Neural cell (in vitro differentiated cells): ENCODE measurements around the gene FAM9C. TPM values are rescaled to one million over a fixed set of nuclear protein-coding genes. Genes with fewer than 3 reads are reported as not detected.
"Not testable (repeated sequence)": the region's sequence is repeated elsewhere in the genome, so short reads cannot be mapped to it uniquely, and the experiment has no call there.

Experiments used
- H2AFZ ChIP-seq: fragments of 200-600, 300-800 bp; sonication (generic), shearing (Covaris generic); 2 replicates; pipeline ENCODE4 v1.6.0; 2014; ENCODE audit warnings: low read depth, mild to moderate bottlenecking, antibody characterized with exemption, low read length, moderate library complexity
- H3F3A ChIP-seq: fragments of 200-600 bp; shearing (Covaris generic); 2 replicates; pipeline ENCODE4 v1.6.1; 2016; ENCODE audit warnings: mild to moderate bottlenecking, moderate library complexity, mixed read lengths, antibody characterized with exemption, low read length; ENCODE audit not compliant: insufficient read depth, poor library complexity, severe bottlenecking
- H3K27ac ChIP-seq: fragments of 200-600, 300-800 bp; sonication (generic), shearing (Covaris generic); 2 replicates; pipeline ENCODE4 v1.5.1; 2014; ENCODE audit warnings: mild to moderate bottlenecking, low read length, moderate library complexity
- H3K27me3 ChIP-seq: fragments of 300-800, 200-600 bp; sonication (generic), shearing (Covaris generic); 2 replicates; pipeline ENCODE4 v1.6.0; 2014; ENCODE audit warnings: mild to moderate bottlenecking, low read depth, low read length, moderate library complexity; ENCODE audit not compliant: insufficient read depth
- H3K36me3 ChIP-seq: fragments of 300-800, 200-600 bp; sonication (generic), shearing (Covaris generic); 2 replicates; pipeline ENCODE4 v1.5.1; 2014; ENCODE audit warnings: mild to moderate bottlenecking, antibody characterized with exemption, low read length, moderate library complexity; ENCODE audit not compliant: insufficient read depth
- H3K4me2 ChIP-seq: fragments of 300-800, 200-600 bp; sonication (generic), shearing (Covaris generic); 2 replicates; pipeline ENCODE4 v1.6.0; 2014; ENCODE audit warnings: mild to moderate bottlenecking, low read length
- H3K4me3 ChIP-seq: fragments of 300-800, 200-600 bp; sonication (generic), shearing (Covaris generic); 2 replicates; pipeline ENCODE4 v1.5.1; 2014; ENCODE audit warnings: mild to moderate bottlenecking, low read length, moderate library complexity
- H3K79me2 ChIP-seq: fragments of 200-600 bp; shearing (Covaris generic); replicated peaks from 2 replicates; pipeline ENCODE4 v1.6.0; 2014; ENCODE audit warnings: mild to moderate bottlenecking, low read length, moderate library complexity; ENCODE audit not compliant: insufficient read depth
- H3K9ac ChIP-seq: fragments of 300-800, 200-600 bp; sonication (generic), shearing (Covaris generic); 2 replicates; pipeline ENCODE4 v1.6.1; 2016; ENCODE audit warnings: mild to moderate bottlenecking, low read length, mixed read lengths
- H3K9me2 ChIP-seq: fragments of 200-600 bp; shearing (Covaris generic); 2 replicates; pipeline ENCODE4 v1.6.1; 2016; ENCODE audit warnings: mild to moderate bottlenecking, low read length, mixed read lengths; ENCODE audit not compliant: insufficient read depth
- H3K9me3 ChIP-seq: fragments of 200-600, 300-800 bp; sonication (generic), shearing (Covaris generic); 2 replicates; pipeline ENCODE4 v1.6.1; 2016; ENCODE audit warnings: mild to moderate bottlenecking, mixed run types, low read length, moderate library complexity, mixed read lengths
- H4K20me1 ChIP-seq: fragments of 200-600 bp; shearing (Covaris generic); 2 replicates; pipeline ENCODE4 v1.6.1; 2016; ENCODE audit warnings: mild to moderate bottlenecking, mixed run types; ENCODE audit not compliant: insufficient read depth
- EP300 ChIP-seq: fragments of 450-650 bp; conservative IDR thresholded peaks from 2 replicates; pipeline ENCODE4 v1.6.1; 2014; ENCODE audit warnings: antibody characterized with exemption, mild to moderate bottlenecking, moderate library complexity; ENCODE audit not compliant: poor library complexity, severe bottlenecking
- EZH2 ChIP-seq: fragments of 200-600, 300-800 bp; shearing (Covaris generic), sonication (generic); IDR thresholded peaks from 2 replicates; pipeline ENCODE4 v1.6.1; 2014; ENCODE audit warnings: antibody characterized with exemption, low read length, borderline replicate concordance, mild to moderate bottlenecking; ENCODE audit not compliant: insufficient read depth, poor library complexity, severe bottlenecking
- MXI1 ChIP-seq: fragments of 450-650 bp; conservative IDR thresholded peaks from 2 replicates; pipeline ENCODE4 v1.6.1; 2014; ENCODE audit warnings: antibody characterized with exemption, mild to moderate bottlenecking; ENCODE audit not compliant: poor library complexity, severe bottlenecking
- POLR2AphosphoS5 ChIP-seq: IDR thresholded peaks from 2 replicates; pipeline ENCODE4 v1.6.1; 2012
- RAD21 ChIP-seq: fragments of 450-650 bp; conservative IDR thresholded peaks from 2 replicates; pipeline ENCODE4 v1.6.1; 2014; ENCODE audit warnings: antibody characterized with exemption, mild to moderate bottlenecking, moderate library complexity
- SMC3 ChIP-seq: fragments of 450-650 bp; conservative IDR thresholded peaks from 2 replicates; pipeline ENCODE4 v1.6.1; 2014; ENCODE audit warnings: antibody characterized with exemption, mild to moderate bottlenecking, moderate library complexity; ENCODE audit not compliant: poor library complexity
- TAF1 ChIP-seq: IDR thresholded peaks from 2 replicates; pipeline ENCODE4 v1.6.1; 2012; ENCODE audit warnings: low read depth
- polyA plus RNA-seq: library from polyadenylated mRNA; depleted of rRNA; stranded (reverse); fragments of >200 nt; gene quantifications from 2 replicates; pipeline ENCODE4 v1.2.3, GENCODE V29; 2014
- TF ChIP-seq, protein P1 (sequence below): IDR thresholded peaks from 2 replicates; pipeline ENCODE4 v1.6.1; 2012; ENCODE audit warnings: borderline replicate concordance
- TF ChIP-seq, protein P2 (sequence below): fragments of 450-650 bp; IDR thresholded peaks from 2 replicates; pipeline ENCODE4 v1.5.1; 2014; ENCODE audit warnings: antibody characterized with exemption, mild to moderate bottlenecking, moderate library complexity; ENCODE audit not compliant: poor library complexity, severe bottlenecking

Gene FAM9C
- polyA plus RNA-seq, 1 donor from 2014 or later: not detected

DNA sequence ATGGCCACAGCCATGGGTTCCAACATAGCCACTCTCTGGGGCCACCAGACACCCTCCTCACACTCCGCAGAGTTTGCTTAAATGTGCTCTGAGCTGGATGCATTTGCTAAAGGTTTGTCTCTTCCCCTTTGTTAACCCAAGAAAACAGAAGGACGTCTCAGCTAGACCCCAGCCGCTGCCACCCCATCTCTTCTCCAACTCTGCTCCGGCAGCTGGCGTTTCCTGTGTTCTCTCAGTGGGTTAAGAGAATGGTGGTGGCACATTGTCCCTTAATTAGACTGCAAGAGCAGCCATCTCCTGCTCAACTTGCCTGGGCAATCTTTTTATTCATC, 43.7 kb upstream of the FAM9C start:
- H2AFZ ChIP-seq: no peak overlapping the region
- no peak overlapping the region for H3K9ac ChIP-seq
- no peak overlapping the region for H3K4me3 ChIP-seq
- TF ChIP-seq MXI1: no peak
- TF ChIP-seq, protein P1, sequence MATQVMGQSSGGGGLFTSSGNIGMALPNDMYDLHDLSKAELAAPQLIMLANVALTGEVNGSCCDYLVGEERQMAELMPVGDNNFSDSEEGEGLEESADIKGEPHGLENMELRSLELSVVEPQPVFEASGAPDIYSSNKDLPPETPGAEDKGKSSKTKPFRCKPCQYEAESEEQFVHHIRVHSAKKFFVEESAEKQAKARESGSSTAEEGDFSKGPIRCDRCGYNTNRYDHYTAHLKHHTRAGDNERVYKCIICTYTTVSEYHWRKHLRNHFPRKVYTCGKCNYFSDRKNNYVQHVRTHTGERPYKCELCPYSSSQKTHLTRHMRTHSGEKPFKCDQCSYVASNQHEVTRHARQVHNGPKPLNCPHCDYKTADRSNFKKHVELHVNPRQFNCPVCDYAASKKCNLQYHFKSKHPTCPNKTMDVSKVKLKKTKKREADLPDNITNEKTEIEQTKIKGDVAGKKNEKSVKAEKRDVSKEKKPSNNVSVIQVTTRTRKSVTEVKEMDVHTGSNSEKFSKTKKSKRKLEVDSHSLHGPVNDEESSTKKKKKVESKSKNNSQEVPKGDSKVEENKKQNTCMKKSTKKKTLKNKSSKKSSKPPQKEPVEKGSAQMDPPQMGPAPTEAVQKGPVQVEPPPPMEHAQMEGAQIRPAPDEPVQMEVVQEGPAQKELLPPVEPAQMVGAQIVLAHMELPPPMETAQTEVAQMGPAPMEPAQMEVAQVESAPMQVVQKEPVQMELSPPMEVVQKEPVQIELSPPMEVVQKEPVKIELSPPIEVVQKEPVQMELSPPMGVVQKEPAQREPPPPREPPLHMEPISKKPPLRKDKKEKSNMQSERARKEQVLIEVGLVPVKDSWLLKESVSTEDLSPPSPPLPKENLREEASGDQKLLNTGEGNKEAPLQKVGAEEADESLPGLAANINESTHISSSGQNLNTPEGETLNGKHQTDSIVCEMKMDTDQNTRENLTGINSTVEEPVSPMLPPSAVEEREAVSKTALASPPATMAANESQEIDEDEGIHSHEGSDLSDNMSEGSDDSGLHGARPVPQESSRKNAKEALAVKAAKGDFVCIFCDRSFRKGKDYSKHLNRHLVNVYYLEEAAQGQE: no peak
- no peak for TF ChIP-seq EZH2
- TF ChIP-seq POLR2AphosphoS5: no peak
- TF ChIP-seq TAF1: no peak
- TF ChIP-seq, protein P2, sequence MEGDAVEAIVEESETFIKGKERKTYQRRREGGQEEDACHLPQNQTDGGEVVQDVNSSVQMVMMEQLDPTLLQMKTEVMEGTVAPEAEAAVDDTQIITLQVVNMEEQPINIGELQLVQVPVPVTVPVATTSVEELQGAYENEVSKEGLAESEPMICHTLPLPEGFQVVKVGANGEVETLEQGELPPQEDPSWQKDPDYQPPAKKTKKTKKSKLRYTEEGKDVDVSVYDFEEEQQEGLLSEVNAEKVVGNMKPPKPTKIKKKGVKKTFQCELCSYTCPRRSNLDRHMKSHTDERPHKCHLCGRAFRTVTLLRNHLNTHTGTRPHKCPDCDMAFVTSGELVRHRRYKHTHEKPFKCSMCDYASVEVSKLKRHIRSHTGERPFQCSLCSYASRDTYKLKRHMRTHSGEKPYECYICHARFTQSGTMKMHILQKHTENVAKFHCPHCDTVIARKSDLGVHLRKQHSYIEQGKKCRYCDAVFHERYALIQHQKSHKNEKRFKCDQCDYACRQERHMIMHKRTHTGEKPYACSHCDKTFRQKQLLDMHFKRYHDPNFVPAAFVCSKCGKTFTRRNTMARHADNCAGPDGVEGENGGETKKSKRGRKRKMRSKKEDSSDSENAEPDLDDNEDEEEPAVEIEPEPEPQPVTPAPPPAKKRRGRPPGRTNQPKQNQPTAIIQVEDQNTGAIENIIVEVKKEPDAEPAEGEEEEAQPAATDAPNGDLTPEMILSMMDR: no peak
- TF ChIP-seq EP300: no peak
- TF ChIP-seq SMC3: no peak
- no peak for TF ChIP-seq RAD21
- no peaks in the 10 kb centered on the region for H4K20me1 ChIP-seq
- no peaks in the 10 kb centered on the region for H3F3A ChIP-seq
- H3K27ac ChIP-seq: no peak overlapping the region
- H3K27me3 ChIP-seq: no peaks in the 10 kb centered on the region
- H3K9me3 ChIP-seq: no peaks in the 10 kb centered on the region
- H3K36me3 ChIP-seq: no peaks in the 10 kb centered on the region
- no peaks in the 10 kb centered on the region for H3K9me2 ChIP-seq
- no peaks in the 10 kb centered on the region for H3K79me2 ChIP-seq
- H3K4me2 ChIP-seq: no peak overlapping the region

- TF ChIP-seq TAF1 (no peak), SMC3 (no peak), MXI1 (no peak), EP300 (no peak), RAD21 (no peak), POLR2AphosphoS5 (no peak), EZH2 (no peak)
- TF ChIP-seq, protein P1: no peak
- TF ChIP-seq, protein P2: no peak
- no peak overlapping the region for H3K27ac ChIP-seq
- H3K36me3 ChIP-seq: no peaks in the 10 kb centered on the region
Measured at GRCh38 chrX:13087322-13088155, 43.1 kb upstream of the FAM9C start.

DNA sequence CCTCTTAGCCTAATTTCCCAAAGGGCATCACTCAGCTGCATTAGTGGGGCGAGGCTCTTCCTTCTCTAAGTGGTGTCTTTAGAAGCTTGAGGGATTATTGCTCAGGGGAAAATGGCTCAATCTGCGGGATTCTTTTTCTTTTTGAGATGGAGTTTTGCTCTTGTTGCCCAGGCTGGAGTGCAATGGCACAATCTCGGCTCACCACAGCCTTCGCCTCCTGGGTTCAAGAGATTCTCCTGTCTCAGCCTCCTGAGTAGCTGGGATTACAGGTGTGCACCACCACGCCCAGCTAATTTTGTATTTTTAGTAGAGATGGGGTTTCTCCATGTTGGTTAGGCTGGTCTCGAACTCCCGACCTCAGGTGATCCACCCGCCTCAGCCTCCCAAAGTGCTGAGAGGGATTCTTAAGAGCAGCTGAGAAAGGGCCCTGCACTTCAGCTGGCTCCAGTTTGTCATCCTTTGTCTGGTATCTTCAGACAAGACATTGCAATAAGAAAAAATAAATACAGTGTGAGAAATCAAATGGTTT, 42.4 kb upstream of the FAM9C start:
- H3K9ac ChIP-seq, H3K4me2 ChIP-seq, H3K27me3 ChIP-seq, H3K9me3 ChIP-seq, H2AFZ ChIP-seq, H3K79me2 ChIP-seq, H3K36me3 ChIP-seq, H3K9me2 ChIP-seq, H3F3A ChIP-seq, H3K4me3 ChIP-seq, H3K27ac ChIP-seq, H4K20me1 ChIP-seq: not testable (repeated sequence)

More at GRCh38 chrX:13087322-13088155, 43.1 kb upstream of the FAM9C start:
- Histone ChIP-seq H3F3A (no peaks in the 10 kb centered on the region), H3K4me2 (no peak overlapping the region), H3K9me2 (no peaks in the 10 kb centered on the region), H3K9me3 (no peaks in the 10 kb centered on the region), H3K9ac (no peak overlapping the region), H3K79me2 (no peaks in the 10 kb centered on the region), H3K27me3 (no peaks in the 10 kb centered on the region), H4K20me1 (no peaks in the 10 kb centered on the region), H2AFZ (no peak overlapping the region), H3K4me3 (no peak overlapping the region)
